Osteoblast (primary cell): Measurements from ENCODE around the gene ADAMTS2. TPM values are rescaled to one million over a fixed set of nuclear protein-coding genes. Genes with fewer than 3 reads are reported as not detected.
A peak's percentile ranks its signal among the peaks of the same experiment; 100 is the strongest.

Experiments
- DNase-seq: peaks from one replicate; pipeline ENCODE4 v3.0.0; 2011; ENCODE audit warnings: low spot score, mixed read lengths; ENCODE audit not compliant: insufficient read length; ENCODE audit errors: missing footprints
- H2AFZ ChIP-seq: 2 replicates; pipeline ENCODE4 v1.6.0; 2011; ENCODE audit warnings: mild to moderate bottlenecking, low read length
- H3K27ac ChIP-seq: 2 replicates; pipeline ENCODE4 v1.5.1; 2011; ENCODE audit warnings: mild to moderate bottlenecking, low read depth, low read length, moderate library complexity
- H3K27me3 ChIP-seq: 2 replicates; pipeline ENCODE4 v1.6.0; 2012; ENCODE audit warnings: mild to moderate bottlenecking, control low read depth, inconsistent platforms, low read length, moderate library complexity; ENCODE audit not compliant: insufficient read depth
- H3K36me3 ChIP-seq: 2 replicates; pipeline ENCODE4 v1.5.1; 2011; ENCODE audit warnings: mild to moderate bottlenecking, low read length, control low read depth, moderate library complexity; ENCODE audit not compliant: insufficient read depth
- H3K4me1 ChIP-seq: 2 replicates; pipeline ENCODE4 v1.5.1; 2011; ENCODE audit warnings: mild to moderate bottlenecking, low read length, control low read depth, moderate library complexity; ENCODE audit not compliant: insufficient read depth
- H3K4me2 ChIP-seq: 2 replicates; pipeline ENCODE4 v1.6.0; 2011; ENCODE audit warnings: mild to moderate bottlenecking, low read length; ENCODE audit not compliant: insufficient read depth
- H3K4me3 ChIP-seq: fragments of 200-600 bp; sonication (generic); 3 replicates; pipeline ENCODE4 v1.5.1; 2012; ENCODE audit warnings: mild to moderate bottlenecking, low read length, inconsistent platforms; ENCODE audit not compliant: insufficient read depth
- H3K79me2 ChIP-seq: 2 replicates; pipeline ENCODE4 v1.6.0; 2012; ENCODE audit warnings: mild to moderate bottlenecking, low read length, control low read depth, inconsistent platforms; ENCODE audit not compliant: insufficient read depth
- H3K9me3 ChIP-seq: 2 replicates; pipeline ENCODE4 v1.5.1; 2011; ENCODE audit warnings: low read depth, low read length, control low read depth
- H4K20me1 ChIP-seq: 2 replicates; pipeline ENCODE4 v1.6.0; 2012; ENCODE audit warnings: mild to moderate bottlenecking, low read length, control low read depth; ENCODE audit not compliant: insufficient read depth
- CTCF ChIP-seq: IDR thresholded peaks from 2 replicates; pipeline ENCODE4 v1.5.1; 2011; ENCODE audit warnings: mild to moderate bottlenecking, low read depth, low read length, moderate library complexity; ENCODE audit errors: extremely low read depth
- total RNA-seq: library from RNA; depleted of rRNA; stranded (reverse); fragments of >200 nt; gene quantifications from 2 replicates; pipeline ENCODE4 v1.2.3, GENCODE V29; 2012

Gene ADAMTS2
- total RNA-seq, 1 donor, result 144 TPM

GRCh38 chr5:179317411-179318220 is 27.6 kb downstream of the ADAMTS2 start:
- no peak for TF ChIP-seq CTCF
- no peak overlapping the region for H3K4me2 ChIP-seq

GRCh38 chr5:179316982-179317381 is 28.3 kb downstream of the ADAMTS2 start:
- H3K4me2 ChIP-seq, result no peak overlapping the region
- H3K4me3 ChIP-seq, result no peak overlapping the region
- peaks cover 13% of the 10 kb centered on the region for H3K36me3 ChIP-seq
- no peaks in the 10 kb centered on the region for H3K9me3 ChIP-seq
- peaks cover 93% of the 10 kb centered on the region for H3K79me2 ChIP-seq
- no peak for TF ChIP-seq CTCF
- H3K27me3 ChIP-seq, result no peaks in the 10 kb centered on the region
- H2AFZ ChIP-seq, result no peak overlapping the region
- peaks cover 44% of the 10 kb centered on the region for H3K4me1 ChIP-seq
- peak overlapping the region; percentile 28 for H3K27ac ChIP-seq
- DNase-seq, result peak; percentile 35
- H4K20me1 ChIP-seq, result peaks cover 6% of the 10 kb centered on the region

More at GRCh38 chr5:179317411-179318220, 27.6 kb downstream of the ADAMTS2 start:
- no peaks in the 10 kb centered on the region for H3K9me3 ChIP-seq
- peaks cover 50% of the 10 kb centered on the region for H3K4me1 ChIP-seq
- H2AFZ ChIP-seq, result no peak overlapping the region
- H3K36me3 ChIP-seq, result peaks cover 12% of the 10 kb centered on the region
- peaks cover 93% of the 10 kb centered on the region for H3K79me2 ChIP-seq
- no peaks in the 10 kb centered on the region for H3K27me3 ChIP-seq
- peaks cover 8% of the 10 kb centered on the region for H4K20me1 ChIP-seq
- DNase-seq, result peak; percentile 37
- H3K27ac ChIP-seq, result peak overlapping the region; percentile 37
- H3K4me3 ChIP-seq, result no peak overlapping the region

GRCh38 chr5:179316111-179316551 is 29.1 kb downstream of the ADAMTS2 start:
- TF ChIP-seq CTCF, result no peak
- Histone ChIP-seq H3K4me2 (no peak overlapping the region), H2AFZ (no peak overlapping the region), H3K27me3 (no peaks in the 10 kb centered on the region), H3K4me3 (no peak overlapping the region), H3K79me2 (peaks cover 93% of the 10 kb centered on the region), H3K27ac (peak overlapping the region; percentile 86), H3K9me3 (no peaks in the 10 kb centered on the region), H4K20me1 (peaks cover 6% of the 10 kb centered on the region), H3K4me1 (peaks cover 38% of the 10 kb centered on the region), H3K36me3 (peaks cover 15% of the 10 kb centered on the region)
- peak; percentile 66 for DNase-seq

- Histone ChIP-seq H2AFZ (no peak overlapping the region), H3K9me3 (no peaks in the 10 kb centered on the region), H3K4me3 (no peak overlapping the region), H3K36me3 (peaks cover 15% of the 10 kb centered on the region), H3K4me2 (no peak overlapping the region), H3K27ac (peak overlapping the region; percentile 86), H3K27me3 (no peaks in the 10 kb centered on the region), H4K20me1 (peaks cover 6% of the 10 kb centered on the region), H3K4me1 (peaks cover 31% of the 10 kb centered on the region), H3K79me2 (peaks cover 93% of the 10 kb centered on the region)
- TF ChIP-seq CTCF, result no peak
- DNase-seq, result no peak
These were observed 29.8 kb downstream of the ADAMTS2 start for GRCh38 chr5:179315356-179315890.
